GM19328 (cell line): Measurements from ENCODE around the gene TMEM178A.

Source experiments
- ATAC-seq: cut with Tn5 transposase; IDR thresholded peaks from one replicate; pipeline ENCODE4 v1.9.1; 2021; ENCODE audit warnings: mild to moderate bottlenecking, moderate library complexity; ENCODE audit not compliant: unreplicated experiment

TMEM178A gene

GRCh38 chr2:39673018-39673417 is 7.3 kb downstream of the TMEM178A start:
- no peak for ATAC-seq

GRCh38 chr2:39676342-39676741 is 10.6 kb downstream of the TMEM178A start:
- ATAC-seq = no peak

GRCh38 chr2:39678170-39678569 is 12.5 kb downstream of the TMEM178A start:
- no peak for ATAC-seq

GRCh38 chr2:39679805-39680204 is 14.1 kb downstream of the TMEM178A start:
- no peak for ATAC-seq

GRCh38 chr2:39682066-39682692 is 16.5 kb downstream of the TMEM178A start:
- no peak for ATAC-seq

GRCh38 chr2:39683022-39683699 is 17.4 kb downstream of the TMEM178A start:
- ATAC-seq = no peak

- no peak for ATAC-seq
Observed at GRCh38 chr2:39684464-39684863, 18.7 kb downstream of the TMEM178A start.

GRCh38 chr2:39685126-39685525 is 19.4 kb downstream of the TMEM178A start:
- no peak for ATAC-seq

GRCh38 chr2:39686456-39686855 is 20.7 kb downstream of the TMEM178A start:
- no peak for ATAC-seq

- no peak for ATAC-seq
Observed at GRCh38 chr2:39688181-39688580, 22.5 kb downstream of the TMEM178A start.

- no peak for ATAC-seq
Observed at GRCh38 chr2:39689272-39689841, 23.6 kb downstream of the TMEM178A start.

GRCh38 chr2:39689876-39690275 is 24.2 kb downstream of the TMEM178A start:
- ATAC-seq = no peak

GRCh38 chr2:39693245-39693644 is 27.5 kb downstream of the TMEM178A start:
- ATAC-seq = no peak

- ATAC-seq = no peak
Observed at GRCh38 chr2:39696101-39696553, 30.4 kb downstream of the TMEM178A start.

GRCh38 chr2:39696838-39697237 is 31.1 kb downstream of the TMEM178A start:
- no peak for ATAC-seq

GRCh38 chr2:39697454-39697853 is 31.7 kb downstream of the TMEM178A start:
- ATAC-seq = no peak

- no peak for ATAC-seq
Observed at GRCh38 chr2:39701137-39701536, 35.4 kb downstream of the TMEM178A start.

GRCh38 chr2:39703181-39703872 is 37.6 kb downstream of the TMEM178A start:
- no peak for ATAC-seq

- ATAC-seq = no peak
Observed at GRCh38 chr2:39704540-39704939, 38.8 kb downstream of the TMEM178A start.

- ATAC-seq = no peak
Observed at GRCh38 chr2:39705638-39706037, 39.9 kb downstream of the TMEM178A start.

GRCh38 chr2:39706312-39706711 is 40.6 kb downstream of the TMEM178A start:
- no peak for ATAC-seq

- no peak for ATAC-seq
Observed at GRCh38 chr2:39706945-39707344, 41.2 kb downstream of the TMEM178A start.
